PC-3 (cell line): Measurements from ENCODE around the gene ACTG1. TPM values are rescaled to one million over a fixed set of nuclear protein-coding genes. Genes with fewer than 3 reads are reported as not detected.

Experiments used
- ATAC-seq: fragments of 200-7000 bp; cut with Tn5 transposase; 2 replicates; pipeline ENCODE4 v1.9.1; 2020; ENCODE audit warnings: mild to moderate bottlenecking, moderate library complexity
- BruUV-seq: library from RNA; stranded (reverse); fragments of 400-500 nt; replicated peaks from 2 replicates; lab custom pipeline; 2021; lab: Mats Ljungman, UMichigan
- CTCF ChIA-PET: fragments of 300-600 bp; sonication (Branson Sonifier 250); formaldehyde crosslinking; loops from one replicate; lab custom pipeline; 2022; ENCODE audit warnings: antibody characterized with exemption; lab: Charles Lee
- POLR2A ChIA-PET: fragments of 300-600 bp; sonication (Branson Sonifier 250); formaldehyde crosslinking; loops from one replicate; lab custom pipeline; 2022; ENCODE audit warnings: antibody characterized with exemption; ENCODE audit not compliant: unreplicated experiment; lab: Charles Lee
- DNase-seq: peaks from one replicate; pipeline ENCODE4 v3.0.0-alpha.2; 2015
- H2AFZ ChIP-seq: fragments of 300-600 bp; sonication (generic); 2 replicates; pipeline ENCODE4 v1.6.0; 2016; ENCODE audit warnings: antibody characterized with exemption, low read length
- H3F3A ChIP-seq: fragments of 300-600 bp; sonication (generic); one replicate; pipeline ENCODE4 v1.6.0; 2017; ENCODE audit warnings: antibody characterized with exemption, low read length, control low read depth, mild to moderate bottlenecking; ENCODE audit not compliant: unreplicated experiment
- H3K27ac ChIP-seq: fragments of 300-600 bp; sonication (generic); 2 replicates; pipeline ENCODE4 v1.5.1; 2016; ENCODE audit warnings: mild to moderate bottlenecking, low read length
- H3K27me3 ChIP-seq: fragments of 300-600 bp; sonication (generic); 2 replicates; pipeline ENCODE4 v1.6.1; 2016; ENCODE audit warnings: low read length, mixed read lengths
- H3K36me3 ChIP-seq: fragments of 300-600 bp; sonication (generic); 2 replicates; pipeline ENCODE4 v1.6.1; 2016; ENCODE audit warnings: low read depth, mixed run types, low read length, mixed read lengths
- H3K4me1 ChIP-seq: fragments of 300-600 bp; sonication (generic); 2 replicates; pipeline ENCODE4 v1.5.1; 2016; ENCODE audit warnings: low read length; ENCODE audit not compliant: insufficient read depth
- H3K4me2 ChIP-seq: fragments of 300-600 bp; sonication (generic); 2 replicates; pipeline ENCODE4 v1.6.0; 2016; ENCODE audit warnings: low read length
- H3K4me3 ChIP-seq: fragments of 300-600 bp; sonication (generic); 2 replicates; pipeline ENCODE4 v1.5.1; 2016; ENCODE audit warnings: mild to moderate bottlenecking, low read length, mixed read lengths
- H3K79me2 ChIP-seq: fragments of 300-600 bp; sonication (generic); 2 replicates; pipeline ENCODE4 v1.6.1; 2017; ENCODE audit warnings: low read length, mixed read lengths
- H3K9ac ChIP-seq: fragments of 300-600 bp; sonication (generic); 2 replicates; pipeline ENCODE4 v1.6.0; 2016; ENCODE audit warnings: mild to moderate bottlenecking, low read length
- H3K9me2 ChIP-seq: fragments of 300-600 bp; sonication (generic); replicated peaks from 2 replicates; pipeline ENCODE4 v1.6.1; 2016; ENCODE audit warnings: mixed run types, low read length, mixed read lengths
- H3K9me3 ChIP-seq: fragments of 300-600 bp; sonication (generic); 2 replicates; pipeline ENCODE4 v1.6.1; 2016; ENCODE audit warnings: low read length, mixed read lengths
- H4K20me1 ChIP-seq: fragments of 300-600 bp; sonication (generic); 2 replicates; pipeline ENCODE4 v1.6.1; 2016; ENCODE audit warnings: low read length, mixed read lengths
- CTCF ChIP-seq: fragments of 300-600 bp; sonication (generic); conservative IDR thresholded peaks from 2 replicates; pipeline ENCODE4 v1.5.1; 2017; ENCODE audit warnings: antibody characterized with exemption, low read depth, mild to moderate bottlenecking, low read length
- EZH2 ChIP-seq: fragments of 300-600 bp; sonication (generic); IDR thresholded peaks from one replicate; pipeline ENCODE4 v1.6.1; 2017; ENCODE audit warnings: antibody characterized with exemption, mild to moderate bottlenecking, low read length; ENCODE audit not compliant: unreplicated experiment
- EZH2phosphoT487 ChIP-seq: fragments of 300-600 bp; sonication (generic); IDR thresholded peaks from 2 replicates; pipeline ENCODE4 v1.6.1; 2018; ENCODE audit warnings: mild to moderate bottlenecking, antibody characterized with exemption, low read length, borderline replicate concordance
- intact Hi-C: fragments of 100-400 bp; cut with micrococcal nuclease; formaldehyde crosslinking; loops from 2 replicates; pipeline ENCODE4 v1.9.0; 2023
- total RNA-seq: library from RNA; depleted of rRNA; stranded (reverse); fragments of >200 nt; gene quantifications from 2 replicates; pipeline ENCODE4 v1.2.3, GENCODE V29; 2014

ACTG1 gene
- total RNA-seq, 1 experiment from 2014 or later: 4,503 TPM

- ATAC-seq (no peak), DNase-seq (no peak)
- H3K27me3 ChIP-seq: peaks cover 7% of the 10 kb centered on the region; the same call in 1 of the 2 replicates
- H3K4me1 ChIP-seq: peaks cover 22% of the 10 kb centered on the region
- peak overlapping the region; percentile 79 for H3K4me2 ChIP-seq
- peak overlapping the region; percentile 52 for H3K4me3 ChIP-seq
- H3K79me2 ChIP-seq: no peaks in the 10 kb centered on the region
- no peaks in the 10 kb centered on the region for H3K9me3 ChIP-seq
- BruUV-seq: no TSS peak
- ChIA-PET POLR2A (no interaction called here), CTCF (interaction anchor here (0.7 kb wide), 1 partner anchor 13 kb away, joined by 3 read pairs; no protein-coding TSS in a partner anchor)
- no peaks in the 10 kb centered on the region for H4K20me1 ChIP-seq
- no peak overlapping the region for H3K27ac ChIP-seq
- intact Hi-C loops: no loop called here
- no peak overlapping the region for H3K9ac ChIP-seq
- H3F3A ChIP-seq: no peaks in the 10 kb centered on the region
- no peak overlapping the region for H2AFZ ChIP-seq
- TF ChIP-seq EZH2phosphoT487 (no peak), CTCF (no peak), EZH2 (no peak)
- H3K36me3 ChIP-seq: no peaks in the 10 kb centered on the region
- no peaks in the 10 kb centered on the region for H3K9me2 ChIP-seq
These were observed 16.8 kb upstream of the ACTG1 start for GRCh38 chr17:81529437-81529803.

- H3K27me3 ChIP-seq: peaks cover 7% of the 10 kb centered on the region; the same call in 1 of the 2 replicates
- no peaks in the 10 kb centered on the region for H4K20me1 ChIP-seq
- intact Hi-C loops: no loop called here
- TF ChIP-seq EZH2 (peak; percentile 66), EZH2phosphoT487 (no peak), CTCF (0 out of 2 replicates have a peak, but pooled peaks have one; percentile 13)
- peak overlapping the region; percentile 6; the same call in 1 of the 2 replicates for H2AFZ ChIP-seq
- H3K9me3 ChIP-seq: no peaks in the 10 kb centered on the region
- no TSS peak for BruUV-seq
- H3K36me3 ChIP-seq: no peaks in the 10 kb centered on the region
- ChIA-PET POLR2A (interaction anchor here (0.6 kb wide), 1 partner anchor 286 kb away, joined by 3 read pairs; no protein-coding TSS in a partner anchor), CTCF (interaction anchor here (0.7 to 1.2 kb wide), 2 partner anchors 10 to 13 kb away, joined by 3 read pairs; no protein-coding TSS in a partner anchor)
- peak overlapping the region; percentile 52 for H3K4me3 ChIP-seq
- no peaks in the 10 kb centered on the region for H3F3A ChIP-seq
- no peaks in the 10 kb centered on the region for H3K79me2 ChIP-seq
- ATAC-seq (peak; percentile 31), DNase-seq (peak; percentile 41)
- no peaks in the 10 kb centered on the region for H3K9me2 ChIP-seq
- peak overlapping the region; percentile 79 for H3K4me2 ChIP-seq
- H3K9ac ChIP-seq: no peak overlapping the region
- no peak overlapping the region for H3K27ac ChIP-seq
- H3K4me1 ChIP-seq: peaks cover 22% of the 10 kb centered on the region
These were observed 16.2 kb upstream of the ACTG1 start for GRCh38 chr17:81528651-81529436.
